DND-41 (cell line): Measurements from ENCODE around the gene TMEM238.

Experiments
- EZH2 ChIP-seq: IDR thresholded peaks from 3 replicates; pipeline ENCODE4 v1.6.1; 2012; ENCODE audit warnings: borderline replicate concordance, low read depth, mild to moderate bottlenecking, moderate library complexity, low read length, inconsistent platforms; ENCODE audit not compliant: severe bottlenecking
- TF ChIP-seq, protein P1 (sequence below): IDR thresholded peaks from 2 replicates; pipeline ENCODE4 v1.5.1; 2012; ENCODE audit warnings: borderline replicate concordance, low read length, moderate library complexity, mild to moderate bottlenecking; ENCODE audit not compliant: poor library complexity, severe bottlenecking; ENCODE audit errors: extremely low read depth

DNA sequence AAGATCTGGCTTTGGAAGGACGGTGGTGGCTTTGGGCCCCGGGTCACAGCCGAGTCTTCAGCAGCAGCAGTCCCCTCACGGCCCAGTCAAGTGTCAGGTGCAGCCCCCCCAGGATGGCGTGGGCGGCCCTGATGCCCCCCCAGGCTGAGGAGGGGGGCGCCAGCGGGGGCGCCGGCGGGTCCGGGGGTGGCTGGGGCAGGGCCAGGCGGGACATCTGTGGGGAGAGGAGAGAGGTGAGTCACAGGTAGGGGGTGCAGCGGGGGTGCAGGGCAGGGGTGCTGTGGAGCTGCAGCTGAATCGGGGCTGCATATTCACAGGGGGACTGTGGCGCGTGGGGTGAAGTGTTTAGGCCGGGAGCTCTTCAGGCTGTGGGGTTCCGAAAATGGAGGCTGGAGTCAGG, 18.1 kb downstream of the TMEM238 start:
- TF ChIP-seq EZH2 = no peak
- TF ChIP-seq, protein P1, sequence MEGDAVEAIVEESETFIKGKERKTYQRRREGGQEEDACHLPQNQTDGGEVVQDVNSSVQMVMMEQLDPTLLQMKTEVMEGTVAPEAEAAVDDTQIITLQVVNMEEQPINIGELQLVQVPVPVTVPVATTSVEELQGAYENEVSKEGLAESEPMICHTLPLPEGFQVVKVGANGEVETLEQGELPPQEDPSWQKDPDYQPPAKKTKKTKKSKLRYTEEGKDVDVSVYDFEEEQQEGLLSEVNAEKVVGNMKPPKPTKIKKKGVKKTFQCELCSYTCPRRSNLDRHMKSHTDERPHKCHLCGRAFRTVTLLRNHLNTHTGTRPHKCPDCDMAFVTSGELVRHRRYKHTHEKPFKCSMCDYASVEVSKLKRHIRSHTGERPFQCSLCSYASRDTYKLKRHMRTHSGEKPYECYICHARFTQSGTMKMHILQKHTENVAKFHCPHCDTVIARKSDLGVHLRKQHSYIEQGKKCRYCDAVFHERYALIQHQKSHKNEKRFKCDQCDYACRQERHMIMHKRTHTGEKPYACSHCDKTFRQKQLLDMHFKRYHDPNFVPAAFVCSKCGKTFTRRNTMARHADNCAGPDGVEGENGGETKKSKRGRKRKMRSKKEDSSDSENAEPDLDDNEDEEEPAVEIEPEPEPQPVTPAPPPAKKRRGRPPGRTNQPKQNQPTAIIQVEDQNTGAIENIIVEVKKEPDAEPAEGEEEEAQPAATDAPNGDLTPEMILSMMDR = no peak
